Endothelial cell of umbilical vein (primary cell): ENCODE measurements around the gene EGF. TPM values are rescaled to one million over a fixed set of nuclear protein-coding genes. Genes with fewer than 3 reads are reported as not detected.

Source experiments
- BruUV-seq: library from RNA; stranded (reverse); fragments of 400-500 nt; replicated peaks from 2 replicates; lab custom pipeline; 2021; lab: Mats Ljungman, UMichigan
- CTCF ChIA-PET: fragments of 300-600, 350-600 bp; sonication (Branson Sonifier 250); formaldehyde crosslinking; loops from one replicate; lab custom pipeline; 2021; ENCODE audit warnings: antibody characterized with exemption, inconsistent platforms; lab: Charles Lee
- POLR2A ChIA-PET: fragments of 300-600, 350-600 bp; sonication (Branson Sonifier 250); formaldehyde crosslinking; loops from one replicate; lab custom pipeline; 2021; ENCODE audit warnings: antibody characterized with exemption, inconsistent platforms; lab: Charles Lee
- DNase-seq: peaks from one replicate; pipeline ENCODE4 v3.0.0-alpha.2; 2011; ENCODE audit warnings: low read depth, low spot score
- FAIRE-seq: peaks from 2 replicates; lab custom pipeline; 2011; peaks lifted over from hg19 to GRCh38; lab: Jason Lieb, UNC
- H2AFZ ChIP-seq: 2 replicates; pipeline ENCODE4 v1.6.0; 2012; ENCODE audit warnings: low read depth, low read length, control low read depth, inconsistent platforms
- H3K27ac ChIP-seq: 2 replicates; pipeline ENCODE4 v1.5.1; 2011; ENCODE audit warnings: low read depth, mild to moderate bottlenecking, control low read depth, low read length, moderate library complexity; ENCODE audit not compliant: insufficient read depth
- H3K27me3 ChIP-seq, 2 experiments: 2 replicates each; pipeline versions ENCODE4 v1.6.0 to v1.6.1; 2011; ENCODE audit warnings: low read length in 2 of 2, mixed read lengths in 1 of 2; ENCODE audit not compliant: control insufficient read depth in 2 of 2, insufficient read depth in 2 of 2
- H3K36me3 ChIP-seq, 2 experiments: 2 replicates in 1 of 2; 3 replicates in 1 of 2; pipeline ENCODE4 v1.5.1; 2011; ENCODE audit warnings: low read length in 2 of 2, mild to moderate bottlenecking in 1 of 2, moderate library complexity in 1 of 2; ENCODE audit not compliant: control insufficient read depth in 2 of 2, insufficient read depth in 2 of 2; ENCODE audit errors: extremely low read depth in 1 of 2
- H3K4me1 ChIP-seq: 3 replicates; pipeline ENCODE4 v1.5.1; 2011; ENCODE audit warnings: mild to moderate bottlenecking, low read length; ENCODE audit not compliant: control insufficient read depth, insufficient read depth; ENCODE audit errors: extremely low read depth
- H3K4me2 ChIP-seq: 2 replicates; pipeline ENCODE4 v1.6.1; 2011; ENCODE audit warnings: low read length, control low read depth, mixed read lengths; ENCODE audit not compliant: insufficient read depth
- H3K4me3 ChIP-seq, 3 experiments: fragments of 200-600 bp in 1 of 3; sonication (generic), shearing (Covaris generic) in 1 of 3; replicated peaks in 1 of 3; 2 replicates each; pipeline ENCODE4 v1.5.1; 2011 to 2016; ENCODE audit warnings: control low read depth in 3 of 3, low read length in 3 of 3, mild to moderate bottlenecking in 2 of 3, inconsistent platforms in 1 of 3, low read depth in 1 of 3, moderate library complexity in 1 of 3; ENCODE audit not compliant: insufficient read depth in 1 of 3
- H3K79me2 ChIP-seq: 2 replicates; pipeline ENCODE4 v1.6.0; 2012; ENCODE audit warnings: low read length, inconsistent platforms; ENCODE audit not compliant: control insufficient read depth, insufficient read depth
- H3K9ac ChIP-seq: replicated peaks from 2 replicates; pipeline ENCODE3; 2011; ENCODE audit warnings: low read length, control low read depth; ENCODE audit not compliant: insufficient read depth; ENCODE audit errors: extremely low read depth
- H3K9me1 ChIP-seq: replicated peaks from 3 replicates; pipeline ENCODE4 v1.6.0; 2011; ENCODE audit warnings: mild to moderate bottlenecking, low read length; ENCODE audit not compliant: control insufficient read depth, insufficient read depth; ENCODE audit errors: extremely low read depth
- H3K9me3 ChIP-seq: replicated peaks from 2 replicates; pipeline ENCODE4 v1.5.1; 2012; ENCODE audit warnings: low read length, inconsistent platforms; ENCODE audit not compliant: control insufficient read depth, insufficient read depth
- H4K20me1 ChIP-seq: replicated peaks from 2 replicates; pipeline ENCODE3; 2011; ENCODE audit warnings: mild to moderate bottlenecking, low read length; ENCODE audit not compliant: control insufficient read depth, insufficient read depth; ENCODE audit errors: extremely low read depth
- CTCF ChIP-seq, 2 donors: IDR thresholded peaks; 1 replicate in 1 of 2; 2 replicates in 1 of 2; pipeline ENCODE4 v1.5.1; 2011; ENCODE audit warnings: low read length in 2 of 2, mild to moderate bottlenecking in 2 of 2, moderate library complexity in 2 of 2, control low read depth in 1 of 2, inconsistent platforms in 1 of 2, low read depth in 1 of 2; ENCODE audit not compliant: insufficient read depth in 1 of 2; ENCODE audit errors: extremely low read depth in 1 of 2
- EZH2 ChIP-seq: IDR thresholded peaks from 2 replicates; pipeline ENCODE4 v1.6.1; 2012; ENCODE audit warnings: borderline replicate concordance, low read depth, mild to moderate bottlenecking, moderate library complexity, low read length, inconsistent platforms; ENCODE audit not compliant: severe bottlenecking
- FOS ChIP-seq: IDR thresholded peaks from 2 replicates; pipeline ENCODE4 v1.6.1; 2011; ENCODE audit warnings: mild to moderate bottlenecking, low read length, moderate library complexity, borderline replicate concordance; ENCODE audit not compliant: insufficient read depth
- GATA2 ChIP-seq: IDR thresholded peaks from 2 replicates; pipeline ENCODE4 v1.7.0; 2011; ENCODE audit warnings: low read depth, mild to moderate bottlenecking, moderate library complexity, mixed read lengths, low read length; ENCODE audit not compliant: insufficient read length, insufficient read depth
- JUN ChIP-seq: IDR thresholded peaks from 2 replicates; pipeline ENCODE4 v1.6.1; 2011; ENCODE audit warnings: borderline replicate concordance, low read depth; ENCODE audit not compliant: insufficient read length, insufficient read depth
- MYC ChIP-seq: IDR thresholded peaks from one replicate; pipeline ENCODE4 v1.6.1; 2011; ENCODE audit warnings: mild to moderate bottlenecking, low read depth, low read length
- POLR2A ChIP-seq: IDR thresholded peaks from 2 replicates; pipeline ENCODE4 v1.6.1; 2012; ENCODE audit warnings: low read depth, mild to moderate bottlenecking, control low read depth, low read length
- dilution Hi-C: fragments of 300-500 bp; cut with MboI; formaldehyde crosslinking; loops from one replicate; pipeline ENCODE4 v1.15.0; 2019; ENCODE audit warnings: low sequenced_read_pairs; ENCODE audit not compliant: extremely low pct_ligation_motif_present
- intact Hi-C: fragments of 100-400 bp; cut with micrococcal nuclease; formaldehyde crosslinking; loops from one replicate; pipeline ENCODE4 v1.10.0; 2022
- polyA plus RNA-seq, 4 experiments: library from polyadenylated mRNA; depleted of rRNA in 3 of 4; stranded (reverse) in 3 of 4; unstranded in 1 of 4; fragments of >200 nt; gene quantifications; 2 replicates each; pipeline versions ENCODE4 v1.2.1 to v1.2.3, GENCODE V29; 2011 to 2012; ENCODE audit warnings: missing spikeins in 1 of 4
- total RNA-seq: library from RNA; stranded (reverse); gene quantifications from 2 replicates; pipeline ENCODE4 v1.2.3, GENCODE V29; 2021
- TF ChIP-seq, protein P1 (sequence below): IDR thresholded peaks from 2 replicates; pipeline ENCODE4 v1.6.1; 2011; ENCODE audit not compliant: insufficient read depth, insufficient read length

EGF gene
- total and polyA plus RNA-seq, 2 donors (not counting 3 experiments of a cell fraction or from before 2014, with no cell fraction given), result not detected

DNA sequence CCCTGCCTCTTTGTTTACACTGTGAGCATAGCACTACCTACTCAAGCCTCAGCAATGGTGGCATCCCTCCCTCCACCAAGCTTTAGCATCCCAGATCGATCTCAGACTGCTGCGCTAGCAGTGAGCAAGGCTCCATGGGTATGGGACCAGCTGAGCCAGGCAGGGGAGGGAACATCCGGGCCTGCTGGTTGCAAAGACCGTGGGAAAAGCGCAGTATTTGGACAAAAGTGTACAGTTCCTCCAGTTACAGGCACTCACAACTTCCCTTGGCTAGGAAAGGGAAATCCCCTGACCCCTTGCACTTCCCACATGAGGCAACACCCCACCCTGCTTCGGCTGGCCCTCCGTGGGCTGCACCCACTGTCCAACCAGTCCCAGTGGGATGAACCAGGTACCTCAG lies 26.5 kb downstream of the EGF start:
- H3K27me3 ChIP-seq, result no peaks in the 10 kb centered on the region
- dilution Hi-C loops (no loop called here), intact Hi-C loops (no loop called here)
- H3K9me1 ChIP-seq, result no peaks in the 10 kb centered on the region
- DNase-seq (no peak), FAIRE-seq (no peak)
- H3K9ac ChIP-seq, result no peak overlapping the region
- ChIA-PET CTCF (no interaction called here), POLR2A (no interaction called here)
- no peaks in the 10 kb centered on the region for H3K36me3 ChIP-seq
- H3K79me2 ChIP-seq, result no peaks in the 10 kb centered on the region
- no peak overlapping the region for H3K4me2 ChIP-seq
- TF ChIP-seq POLR2A, result no peak
- H4K20me1 ChIP-seq, result no peaks in the 10 kb centered on the region
- no peak overlapping the region for H2AFZ ChIP-seq
- no TSS peak for BruUV-seq
- H3K4me1 ChIP-seq, result no peaks in the 10 kb centered on the region
- H3K9me3 ChIP-seq, result no peaks in the 10 kb centered on the region
- no peak overlapping the region for H3K4me3 ChIP-seq
- no peak overlapping the region for H3K27ac ChIP-seq

DNA sequence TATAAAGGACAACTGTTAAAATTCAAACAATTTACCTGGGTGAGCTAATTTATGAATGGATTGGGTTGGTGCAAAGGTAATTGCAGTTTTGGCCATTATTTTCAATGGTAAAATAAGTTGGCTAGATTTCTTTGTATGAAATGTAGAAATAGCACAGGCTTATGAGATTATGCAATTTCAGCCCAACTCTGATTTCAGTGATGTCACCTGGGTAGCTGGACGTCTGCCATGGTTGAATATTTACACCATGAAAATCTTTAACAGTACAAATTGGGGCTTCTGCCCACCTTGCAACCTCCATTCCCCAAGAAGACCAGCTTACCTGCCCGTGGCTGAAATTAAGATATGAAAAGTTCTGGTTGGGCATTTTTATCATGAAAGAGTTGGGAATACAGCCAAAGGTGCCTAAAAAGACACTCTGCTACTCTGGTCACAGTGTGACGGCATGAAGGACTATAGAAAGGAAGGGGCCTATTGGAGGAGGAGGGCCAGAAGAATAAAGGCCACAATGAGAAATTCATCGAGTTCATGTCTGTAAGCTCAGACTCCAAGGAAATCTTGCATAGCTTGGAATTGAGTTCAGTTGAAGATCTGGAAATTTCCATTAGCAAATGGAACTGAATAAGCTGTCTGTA lies 29.7 kb downstream of the EGF start:
- dilution Hi-C loops, result no loop called here
- intact Hi-C loops, result no loop called here

More for the DNA sequence above, 29.7 kb downstream of the EGF start:
- Histone ChIP-seq H3K36me3 (no peaks in the 10 kb centered on the region), H3K4me2 (no peak overlapping the region), H3K79me2 (no peaks in the 10 kb centered on the region), H3K27ac (no peak overlapping the region), H2AFZ (no peak overlapping the region), H3K9ac (no peak overlapping the region), H3K4me3 (no peak overlapping the region), H3K27me3 (no peaks in the 10 kb centered on the region), H3K9me3 (no peaks in the 10 kb centered on the region), H4K20me1 (no peaks in the 10 kb centered on the region), H3K4me1 (no peaks in the 10 kb centered on the region), H3K9me1 (no peaks in the 10 kb centered on the region)
- no TSS peak for BruUV-seq
- DNase-seq (no peak), FAIRE-seq (no peak)
- ChIA-PET CTCF (interaction anchor here (0.9 to 1.2 kb wide), 2 partner anchors 10 to 32 kb away, joined by 3 read pairs; no protein-coding TSS in a partner anchor), POLR2A (no interaction called here)
- no peak for TF ChIP-seq JUN
- no peak for TF ChIP-seq POLR2A
- TF ChIP-seq FOS, result no peak
- TF ChIP-seq EZH2, result no peak
- TF ChIP-seq, protein P1, sequence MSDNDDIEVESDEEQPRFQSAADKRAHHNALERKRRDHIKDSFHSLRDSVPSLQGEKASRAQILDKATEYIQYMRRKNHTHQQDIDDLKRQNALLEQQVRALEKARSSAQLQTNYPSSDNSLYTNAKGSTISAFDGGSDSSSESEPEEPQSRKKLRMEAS, result no peak
- TF ChIP-seq GATA2, result no peak
- TF ChIP-seq MYC, result no peak
- TF ChIP-seq CTCF (IDR thresholded peaks at IDR 0.05; ENCODE audit: extremely low read depth in 1 of 2, insufficient read depth in 1 of 2, low read depth in 1 of 2, low read length in 2 of 2), result no peak
